DND-41 (cell line): ENCODE measurements around the gene FIZ1.

Experiments used
- CTCF ChIP-seq: IDR thresholded peaks from 2 replicates; pipeline ENCODE4 v1.5.1; 2012; ENCODE audit warnings: borderline replicate concordance, low read length, moderate library complexity, mild to moderate bottlenecking; ENCODE audit not compliant: poor library complexity, severe bottlenecking; ENCODE audit errors: extremely low read depth
- EZH2 ChIP-seq: IDR thresholded peaks from 3 replicates; pipeline ENCODE4 v1.6.1; 2012; ENCODE audit warnings: borderline replicate concordance, low read depth, mild to moderate bottlenecking, moderate library complexity, low read length, inconsistent platforms; ENCODE audit not compliant: severe bottlenecking

DNA sequence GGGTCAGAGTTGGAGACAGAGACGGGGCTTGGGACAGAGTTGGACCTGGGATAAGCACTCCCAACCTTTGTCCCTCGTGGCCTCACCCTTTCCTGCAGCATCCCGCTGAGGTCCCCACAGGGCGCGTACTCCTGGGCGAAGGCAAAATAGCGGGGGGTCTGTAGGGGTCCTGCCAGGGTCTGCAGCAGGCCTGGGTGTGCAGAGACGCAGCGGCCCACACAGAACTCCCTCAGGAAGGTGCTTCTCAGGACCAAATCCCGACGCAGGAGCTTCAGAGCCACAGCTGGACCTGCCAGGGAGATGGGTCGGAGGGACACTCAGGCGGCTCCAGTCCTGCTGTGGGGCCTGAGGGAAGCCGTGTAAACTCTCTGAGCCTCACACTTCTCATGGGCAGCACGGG is 55.3 kb downstream of the FIZ1 start:
- no peak for TF ChIP-seq CTCF
- TF ChIP-seq EZH2 = no peak
